GM12872 (cell line): ENCODE measurements around the gene CLEC4F.

ENCODE experiments used
- CTCF ChIP-seq: IDR thresholded peaks from 3 replicates; pipeline ENCODE4 v1.5.1; 2011; ENCODE audit warnings: low read depth, mild to moderate bottlenecking, low read length, moderate library complexity; ENCODE audit not compliant: insufficient read depth

Gene CLEC4F

GRCh38 chr2:70832386-70832785 is 12.0 kb upstream of the CLEC4F start:
- TF ChIP-seq CTCF = no peak

- no peak for TF ChIP-seq CTCF
Measured at GRCh38 chr2:70831861-70832260, 11.5 kb upstream of the CLEC4F start.

DNA sequence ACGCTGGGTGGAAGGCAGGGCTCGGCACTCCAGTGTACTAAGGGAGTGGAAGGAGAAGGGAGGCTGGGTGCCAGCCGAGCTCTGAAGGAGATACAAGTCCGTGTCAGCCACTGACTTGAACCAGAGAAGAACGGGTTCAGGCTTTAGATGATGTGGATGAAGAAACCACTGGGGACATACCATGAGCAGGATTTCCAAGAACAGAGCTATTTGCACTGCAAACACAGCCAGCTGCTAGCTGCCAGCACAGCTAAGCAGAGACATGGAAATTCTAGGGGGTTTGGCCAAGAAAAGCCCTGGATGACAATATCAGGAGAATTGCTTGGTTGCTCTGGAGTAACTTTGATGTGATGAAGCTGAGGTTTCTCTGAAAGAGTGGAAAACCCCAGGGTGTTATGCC is 10.0 kb upstream of the CLEC4F start:
- no peak for TF ChIP-seq CTCF

- no peak for TF ChIP-seq CTCF
Measured at GRCh38 chr2:70829916-70830315, 9.5 kb upstream of the CLEC4F start.

DNA sequence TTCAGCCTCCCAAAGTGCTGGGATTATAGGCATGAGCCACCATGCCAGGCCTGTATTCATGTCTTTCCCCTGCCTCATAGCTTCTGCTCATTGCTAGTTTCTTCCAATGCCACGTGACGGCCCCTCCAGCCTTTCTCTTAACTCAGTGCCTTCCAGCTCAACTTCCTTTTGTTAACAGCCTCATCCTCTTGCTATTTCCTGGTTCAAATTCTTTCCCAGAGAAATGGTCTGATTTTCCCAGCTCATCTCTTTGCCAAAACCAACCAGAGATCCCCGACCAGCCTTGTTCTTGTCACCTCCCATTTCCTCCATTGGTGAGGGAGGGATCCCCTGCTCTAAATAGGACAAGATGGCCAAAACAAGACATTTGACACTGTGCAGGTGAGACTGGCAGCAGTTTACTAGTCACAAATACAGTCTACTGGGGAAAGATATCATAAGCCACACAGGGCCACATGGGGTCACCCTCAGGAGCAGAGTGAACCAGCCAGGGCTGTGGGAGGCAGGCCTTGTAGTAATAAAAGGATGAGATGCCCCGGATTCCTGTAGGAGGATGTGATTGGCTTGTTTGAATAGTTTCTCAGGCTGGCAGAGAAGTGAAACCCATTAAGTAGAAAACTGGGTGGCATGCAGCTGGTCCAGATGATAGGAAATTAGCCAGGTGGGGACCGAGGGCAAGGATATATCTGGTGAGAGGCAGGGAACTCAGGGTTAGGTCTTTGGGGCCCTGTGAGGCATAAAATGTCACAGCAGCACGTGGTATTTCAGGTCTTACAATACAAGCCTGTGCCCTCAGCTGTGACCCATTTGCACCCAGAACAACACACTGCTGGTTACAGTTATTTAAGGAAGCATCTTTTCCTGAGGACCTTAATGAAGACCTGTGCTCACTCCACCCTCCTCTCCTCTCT is 8.8 kb upstream of the CLEC4F start:
- TF ChIP-seq CTCF = no peak

DNA sequence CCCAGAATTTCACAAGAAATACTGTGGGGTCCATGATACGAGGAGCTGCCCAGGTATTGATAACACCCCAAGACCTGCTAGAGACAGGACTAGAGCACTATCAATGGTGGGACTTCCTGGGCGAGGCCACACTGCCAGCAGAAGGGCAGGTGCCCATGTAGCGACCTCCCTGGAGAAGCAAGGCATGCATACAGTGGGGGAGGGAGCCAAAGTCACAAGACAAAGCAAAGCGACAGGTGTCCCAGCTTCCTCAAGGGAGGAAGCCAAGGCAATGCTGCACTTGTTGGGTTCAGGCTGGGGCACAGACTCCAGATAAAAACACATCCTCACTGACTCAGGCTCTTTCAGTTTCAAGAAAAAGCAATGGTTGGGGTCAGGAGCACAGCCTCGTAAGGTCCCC is 7.7 kb upstream of the CLEC4F start:
- no peak for TF ChIP-seq CTCF

DNA sequence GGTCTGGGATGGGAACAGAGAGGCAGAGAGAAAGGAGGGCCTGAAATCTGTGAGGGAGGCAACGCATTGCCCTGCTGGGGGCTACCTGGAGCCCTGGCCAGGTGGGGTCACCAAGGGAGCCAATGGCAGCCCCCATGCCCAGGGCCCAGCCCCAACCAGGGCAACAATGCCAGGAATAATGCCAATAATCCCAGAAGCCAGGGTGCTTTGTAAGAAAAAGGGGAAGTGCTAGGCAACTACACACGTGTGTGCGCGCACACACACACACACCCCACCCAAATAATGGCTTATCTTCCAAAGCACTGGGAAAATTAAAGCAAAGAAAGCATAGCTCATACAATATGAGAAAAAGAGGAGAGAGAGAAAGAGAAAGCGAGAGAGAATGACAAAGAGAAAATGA is 7.0 kb upstream of the CLEC4F start:
- TF ChIP-seq CTCF = no peak
